ENCODE results near the gene DNAJC2.

Gene DNAJC2

DNA sequence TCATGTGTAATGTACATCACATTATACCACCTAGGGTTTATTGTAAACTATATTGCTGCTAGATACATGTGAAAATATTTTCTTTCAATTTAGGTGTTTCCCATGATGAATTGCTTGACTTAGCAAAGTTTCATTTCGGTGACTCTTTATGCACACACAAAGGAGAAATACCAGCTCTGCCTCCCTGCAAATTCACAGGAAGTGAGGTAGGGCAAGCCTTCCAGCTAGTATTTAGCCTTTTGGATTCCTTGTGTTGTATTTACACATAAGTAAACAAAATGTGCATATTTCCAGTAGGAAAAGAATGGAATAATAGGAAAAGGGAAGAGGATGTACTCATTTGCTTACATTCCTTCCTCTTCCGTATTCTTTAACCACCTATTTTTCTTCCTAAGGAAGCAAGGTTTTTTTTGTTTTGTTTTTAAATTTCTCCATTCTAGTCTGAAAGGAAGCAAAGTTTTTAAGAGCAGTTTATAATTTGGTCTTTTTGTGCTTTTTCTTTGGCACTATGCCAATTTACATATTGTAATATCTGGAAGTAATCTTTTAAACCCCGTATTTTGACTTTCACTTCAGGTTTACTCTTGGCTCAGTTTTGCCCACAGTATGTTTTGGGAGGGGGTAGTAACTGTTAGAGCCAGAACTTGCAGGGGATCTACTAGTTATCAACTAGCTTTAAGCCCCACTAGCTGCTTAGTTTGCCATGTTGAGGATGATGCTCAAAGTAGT is 36.9 kb downstream of the DNAJC2 start:
- no peak for DNase-seq (ENCODE audit: low read depth)
- H3K4me3 ChIP-seq (ENCODE audit: low read depth, low read length): no peak overlapping the region
- TF ChIP-seq, protein P1, sequence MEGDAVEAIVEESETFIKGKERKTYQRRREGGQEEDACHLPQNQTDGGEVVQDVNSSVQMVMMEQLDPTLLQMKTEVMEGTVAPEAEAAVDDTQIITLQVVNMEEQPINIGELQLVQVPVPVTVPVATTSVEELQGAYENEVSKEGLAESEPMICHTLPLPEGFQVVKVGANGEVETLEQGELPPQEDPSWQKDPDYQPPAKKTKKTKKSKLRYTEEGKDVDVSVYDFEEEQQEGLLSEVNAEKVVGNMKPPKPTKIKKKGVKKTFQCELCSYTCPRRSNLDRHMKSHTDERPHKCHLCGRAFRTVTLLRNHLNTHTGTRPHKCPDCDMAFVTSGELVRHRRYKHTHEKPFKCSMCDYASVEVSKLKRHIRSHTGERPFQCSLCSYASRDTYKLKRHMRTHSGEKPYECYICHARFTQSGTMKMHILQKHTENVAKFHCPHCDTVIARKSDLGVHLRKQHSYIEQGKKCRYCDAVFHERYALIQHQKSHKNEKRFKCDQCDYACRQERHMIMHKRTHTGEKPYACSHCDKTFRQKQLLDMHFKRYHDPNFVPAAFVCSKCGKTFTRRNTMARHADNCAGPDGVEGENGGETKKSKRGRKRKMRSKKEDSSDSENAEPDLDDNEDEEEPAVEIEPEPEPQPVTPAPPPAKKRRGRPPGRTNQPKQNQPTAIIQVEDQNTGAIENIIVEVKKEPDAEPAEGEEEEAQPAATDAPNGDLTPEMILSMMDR (IDR thresholded peaks at IDR 0.05; ENCODE audit: low read depth, low read length): no peak
- TF ChIP-seq, protein P2, sequence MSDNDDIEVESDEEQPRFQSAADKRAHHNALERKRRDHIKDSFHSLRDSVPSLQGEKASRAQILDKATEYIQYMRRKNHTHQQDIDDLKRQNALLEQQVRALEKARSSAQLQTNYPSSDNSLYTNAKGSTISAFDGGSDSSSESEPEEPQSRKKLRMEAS (IDR thresholded peaks at IDR 0.05; ENCODE audit: low read depth, low read length): no peak
- TF ChIP-seq MYC (IDR thresholded peaks at IDR 0.05; ENCODE audit: low read depth, low read length): no peak
- no peak for TF ChIP-seq POLR2A (IDR thresholded peaks at IDR 0.05; ENCODE audit: extremely low read depth, insufficient read length)

GRCh38 chr7:103301441-103301840 is 43.1 kb downstream of the DNAJC2 start:
- no peak overlapping the region for H3K4me3 ChIP-seq (ENCODE audit: low read depth, low read length)
- DNase-seq (ENCODE audit: low read depth): no peak
- TF ChIP-seq POLR2A (IDR thresholded peaks at IDR 0.05; ENCODE audit: extremely low read depth, insufficient read length) (no peak), MYC (IDR thresholded peaks at IDR 0.05; ENCODE audit: low read depth, low read length) (no peak)
- TF ChIP-seq, protein P2 (IDR thresholded peaks at IDR 0.05; ENCODE audit: low read depth, low read length): no peak
- TF ChIP-seq, protein P1 (IDR thresholded peaks at IDR 0.05; ENCODE audit: low read depth, low read length): no peak

GRCh38 chr7:103299660-103300059 is 44.9 kb downstream of the DNAJC2 start:
- TF ChIP-seq, protein P2 (IDR thresholded peaks at IDR 0.05; ENCODE audit: low read depth, low read length): no peak
- TF ChIP-seq, protein P1 (IDR thresholded peaks at IDR 0.05; ENCODE audit: low read depth, low read length): no peak
- TF ChIP-seq MYC (IDR thresholded peaks at IDR 0.05; ENCODE audit: low read depth, low read length) (no peak), POLR2A (IDR thresholded peaks at IDR 0.05; ENCODE audit: extremely low read depth, insufficient read length) (no peak)
- H3K4me3 ChIP-seq (ENCODE audit: low read depth, low read length): peak overlapping the region; percentile 1
- DNase-seq (ENCODE audit: low read depth): peak; percentile 46

DNA sequence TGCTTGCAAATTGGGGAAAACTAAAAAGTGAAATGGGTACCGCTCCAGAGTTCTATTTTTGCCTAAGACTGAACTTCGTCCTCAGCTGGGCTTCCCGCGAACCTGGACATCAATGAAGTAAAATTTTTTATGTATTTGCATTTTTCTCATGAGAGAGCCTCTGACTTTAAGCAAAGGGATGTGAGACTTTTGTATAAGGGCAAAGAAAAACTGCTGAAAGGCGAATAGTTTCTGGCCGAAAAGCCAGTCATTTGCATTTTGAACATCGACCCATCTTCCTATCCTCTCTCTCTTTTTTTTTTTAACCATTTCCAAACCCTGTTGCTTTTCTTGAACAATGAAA is 46.8 kb downstream of the DNAJC2 start:
- DNase-seq (ENCODE audit: low read depth): no peak
- TF ChIP-seq MYC (IDR thresholded peaks at IDR 0.05; ENCODE audit: low read depth, low read length): no peak
- TF ChIP-seq, protein P2 (IDR thresholded peaks at IDR 0.05; ENCODE audit: low read depth, low read length): no peak
- TF ChIP-seq, protein P1 (IDR thresholded peaks at IDR 0.05; ENCODE audit: low read depth, low read length): no peak
- TF ChIP-seq POLR2A (IDR thresholded peaks at IDR 0.05; ENCODE audit: extremely low read depth, insufficient read length): no peak
- H3K4me3 ChIP-seq (ENCODE audit: low read depth, low read length): peak overlapping the region; percentile 81

DNA sequence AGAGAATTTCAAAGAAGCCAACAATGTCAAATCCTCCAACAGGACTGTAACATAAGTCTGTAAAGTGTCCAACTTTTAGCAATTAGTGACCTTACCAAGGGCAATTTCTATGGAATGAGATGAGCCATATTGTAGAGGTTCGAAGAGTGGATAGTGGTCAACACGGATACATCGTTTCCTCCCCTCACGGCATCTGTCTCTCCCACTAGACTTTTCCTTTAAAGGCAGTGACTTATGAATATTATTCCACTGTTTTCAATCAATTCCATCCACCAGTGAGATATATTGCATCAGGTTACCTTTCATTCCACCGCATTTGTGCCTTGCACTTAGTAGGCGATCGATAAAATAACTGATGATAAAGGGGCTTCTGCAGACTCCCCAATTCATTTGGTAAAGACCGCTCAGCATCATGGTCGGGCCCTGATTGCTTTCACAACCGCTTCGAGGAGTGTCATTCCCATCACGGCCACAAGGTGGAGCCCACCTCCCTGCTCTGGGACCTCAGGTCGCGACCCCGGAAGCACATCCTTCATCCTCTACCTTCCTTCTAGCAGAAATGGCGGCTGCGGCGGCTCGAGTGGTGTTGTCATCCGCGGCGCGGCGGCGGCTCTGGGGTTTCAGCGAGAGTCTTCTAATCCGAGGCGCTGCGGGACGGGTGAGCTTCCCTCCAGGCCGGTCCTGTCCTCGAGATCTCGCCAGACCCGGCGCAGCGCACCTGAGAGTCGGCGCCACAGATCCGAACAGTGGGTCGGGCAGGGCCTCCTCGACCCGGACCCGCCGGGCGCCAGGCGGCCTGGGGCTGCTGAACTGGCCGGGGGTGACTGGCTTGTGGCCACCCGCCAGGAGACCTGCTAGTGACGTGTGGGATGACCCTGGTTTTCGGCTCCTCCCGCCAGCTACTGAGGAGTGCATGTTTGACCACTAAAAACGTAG is 47.4 kb downstream of the DNAJC2 start, which contains the start of gene PMPCB:
Gene PMPCB (plus strand): TSS at position 535 of the 936 bp plus-strand sequence. CDS start 25 bp downstream, at position 560.
- peak within 1 kb of the TSS; percentile 81 for H3K4me3 ChIP-seq (ENCODE audit: low read depth, low read length)
- TF ChIP-seq POLR2A (IDR thresholded peaks at IDR 0.05; ENCODE audit: extremely low read depth, insufficient read length) (peak; percentile 75), MYC (IDR thresholded peaks at IDR 0.05; ENCODE audit: low read depth, low read length) (peak; percentile 84)
- TF ChIP-seq, protein P1 (IDR thresholded peaks at IDR 0.05; ENCODE audit: low read depth, low read length): peak; percentile 95
- TF ChIP-seq, protein P2 (IDR thresholded peaks at IDR 0.05; ENCODE audit: low read depth, low read length): peak; percentile 81
- DNase-seq (ENCODE audit: low read depth): peak; percentile 95

Measured in NB4 (cell line).